HPDE6-E6E7 (cell line): ENCODE data around the gene CDO1.

Experiments
- DNase-seq: peaks from one replicate; pipeline ENCODE4 v3.0.0; 2011; ENCODE audit warnings: missing footprints; ENCODE audit errors: extremely low spot score

CDO1 gene

GRCh38 chr5:115785381-115786065 lies 30.9 kb downstream of the CDO1 start:
- DNase-seq: no peak

DNA sequence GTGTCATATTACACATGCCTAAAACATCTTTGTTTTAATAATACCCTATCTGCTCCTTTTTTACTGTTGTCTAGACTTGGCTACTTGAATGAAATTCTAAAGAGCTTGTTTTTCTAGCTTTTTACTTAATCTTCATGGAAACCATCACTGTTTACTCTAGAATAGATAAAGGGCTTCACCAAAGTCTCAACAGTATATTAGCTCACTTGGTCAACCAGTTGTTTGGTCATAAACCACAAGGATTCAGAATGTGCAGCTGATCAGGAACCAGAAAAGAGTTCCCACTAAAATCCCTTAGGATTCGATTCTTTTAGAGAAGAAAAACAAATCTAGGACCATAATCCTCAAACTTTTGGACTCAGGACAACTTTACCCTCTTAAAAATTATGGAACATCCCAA lies 38.0 kb downstream of the CDO1 start:
- no peak for DNase-seq

- no peak for DNase-seq
Measured at GRCh38 chr5:115776989-115777388, 39.5 kb downstream of the CDO1 start.

DNA sequence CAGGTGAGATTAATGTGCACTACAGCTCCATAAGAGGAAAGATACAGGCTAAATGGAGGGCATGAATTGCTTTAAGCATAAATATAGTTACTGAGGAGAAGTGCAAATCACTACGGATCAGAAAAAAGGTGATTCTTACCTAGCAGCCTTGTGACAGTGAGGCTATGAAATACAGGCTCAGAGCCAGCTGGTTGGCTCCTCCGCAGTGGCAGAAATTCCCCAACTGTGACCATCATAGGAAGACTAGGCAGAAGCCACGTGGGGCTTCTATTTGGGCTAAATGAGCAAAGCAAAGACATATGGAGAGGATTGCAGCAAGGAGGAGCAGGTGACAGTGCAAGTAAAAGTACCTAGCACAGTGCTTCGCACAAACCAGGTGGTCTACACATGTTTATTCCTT lies 40.5 kb downstream of the CDO1 start:
- DNase-seq: no peak

- DNase-seq: no peak
Measured at GRCh38 chr5:115774684-115775083, 41.8 kb downstream of the CDO1 start.

GRCh38 chr5:115772731-115773475 lies 43.6 kb downstream of the CDO1 start:
- DNase-seq: no peak

- DNase-seq: no peak
Measured at GRCh38 chr5:115770466-115770865, 46.0 kb downstream of the CDO1 start.

DNA sequence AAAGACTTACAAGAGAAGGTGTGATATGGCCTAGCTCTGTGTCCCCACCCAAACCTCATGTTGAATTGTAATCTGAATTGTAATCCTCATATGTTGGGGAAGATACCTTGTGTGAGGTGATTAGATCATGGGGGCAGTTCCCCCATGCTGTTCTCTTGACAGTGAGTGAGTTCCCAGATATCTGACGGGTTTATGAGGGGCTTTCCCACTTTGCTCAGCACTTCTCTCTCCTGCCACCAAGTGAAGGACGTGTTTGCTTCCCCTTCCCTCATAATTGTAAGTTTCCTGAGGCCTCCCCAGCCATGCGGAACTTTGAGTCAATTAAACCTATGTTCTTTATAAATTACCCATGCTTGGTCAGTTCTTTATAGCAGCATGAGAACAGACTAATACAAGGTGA lies 49.0 kb downstream of the CDO1 start:
- no peak for DNase-seq

DNA sequence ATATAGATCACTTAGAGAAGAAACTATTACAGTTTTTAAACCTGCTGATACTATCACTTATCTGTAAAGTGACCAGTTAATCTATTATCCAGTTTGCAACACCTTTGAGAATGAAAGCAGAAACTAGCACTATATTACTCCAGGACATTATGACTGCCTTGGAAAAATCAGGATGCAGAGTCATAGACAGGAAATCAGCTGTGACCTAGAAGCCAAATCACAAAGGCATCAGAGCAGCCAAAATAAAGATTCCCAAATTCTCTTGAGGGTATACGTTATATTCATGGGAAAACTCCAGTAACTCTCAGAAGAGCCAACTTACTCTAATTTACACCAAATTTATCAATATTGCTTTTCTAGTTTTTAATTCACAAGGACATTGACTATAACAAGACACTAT lies 49.9 kb downstream of the CDO1 start:
- DNase-seq: no peak

- no peak for DNase-seq
Measured at GRCh38 chr5:115758356-115758755, 58.1 kb downstream of the CDO1 start.

- DNase-seq: no peak
Measured at GRCh38 chr5:115755675-115756074, 60.8 kb downstream of the CDO1 start.
